Body of pancreas (tissue), 4 donors: Measurements from ENCODE around the gene ARHGAP6. TPM values are rescaled to one million over a fixed set of nuclear protein-coding genes. Genes with fewer than 3 reads are reported as not detected.

ENCODE experiments used
- ATAC-seq: fragments of 150-250 bp; one replicate; pipeline ENCODE4 v1.9.1; 2016
- DNase-seq, 4 donors: peaks; one replicate each; pipeline ENCODE4 v3.0.0-alpha.2; 2019
- H3K27ac ChIP-seq, 4 donors: fragments of 200-600 bp; sonication (generic); 1 replicate in 3 of 4; 2 replicates in 1 of 4; pipeline versions ENCODE4 v1.5.1 to v1.6.1; 2016 to 2019; ENCODE audit warnings: mild to moderate bottlenecking in 1 of 4, mixed read lengths in 1 of 4, moderate library complexity in 1 of 4
- H3K27me3 ChIP-seq, 2 donors: fragments of 200-600 bp; sonication (generic); one replicate each; pipeline ENCODE4 v1.6.0; 2016; ENCODE audit warnings: mild to moderate bottlenecking in 1 of 2
- H3K36me3 ChIP-seq, 2 donors: fragments of 200-600 bp; sonication (generic); replicated peaks in 1 of 2; 2 replicates each; pipeline ENCODE4 v1.5.1; 2016; ENCODE audit warnings: low read depth in 2 of 2; ENCODE audit not compliant: insufficient read depth in 1 of 2
- H3K4me1 ChIP-seq: fragments of 200-600 bp; sonication (generic); one replicate; pipeline ENCODE4 v1.6.0; 2016
- H3K4me3 ChIP-seq, 2 donors: fragments of 200-600 bp; sonication (generic); 1 replicate in 1 of 2; 2 replicates in 1 of 2; pipeline ENCODE4 v1.5.1; 2016 to 2019
- H3K9me3 ChIP-seq, 3 donors: fragments of 200-600 bp; sonication (generic); 1 replicate in 2 of 3; 2 replicates in 1 of 3; pipeline ENCODE4 v1.5.1; 2016
- CTCF ChIP-seq, 7 experiments: fragments of 450-650 bp in 4 of 7; fragments of 200-600 bp in 3 of 7; sonication (generic) in 3 of 7; IDR thresholded peaks; one replicate each; pipeline ENCODE4 v1.5.1; 2016 to 2019; ENCODE audit warnings: antibody characterized with exemption in 7 of 7
- POLR2A ChIP-seq, 3 donors: fragments of 450-650 bp; IDR thresholded peaks; one replicate each; pipeline ENCODE4 v1.6.1; 2016; ENCODE audit warnings: antibody characterized with exemption in 3 of 3, mild to moderate bottlenecking in 2 of 3
- WGBS, 2 donors: methylation state at CpG; one replicate each; pipeline ENCODE4 v1.1.5; 2017; 5-methylcytosine and 5-hydroxymethylcytosine counted together
- intact Hi-C: fragments of 100-400 bp; cut with DNase I; formaldehyde crosslinking; loops from one replicate; pipeline ENCODE4 v1.15.1; 2023
- total RNA-seq, 2 donors: library from RNA; depleted of rRNA; stranded (reverse); fragments of >200 nt; gene quantifications; one replicate each; pipeline ENCODE4 v1.1.0, GENCODE V29; 2016

The ARHGAP6 gene
- total RNA-seq, 2 donors from 2014 or later, result 2.3 to 10.9 TPM

- 50 to 62% methylated on average over 8 of the region's 8 CpGs for WGBS, 2 donors
- H3K27me3 ChIP-seq, result no peaks in the 10 kb centered on the region
- DNase-seq (no peak), ATAC-seq (no peak)
- H3K4me3 ChIP-seq, result no peak overlapping the region
- peaks cover 0 to 7% of the 10 kb centered on the region in 2 donors for H3K36me3 ChIP-seq
- TF ChIP-seq CTCF (IDR thresholded peaks at IDR 0.05) (no peak), POLR2A (IDR thresholded peaks at IDR 0.05) (no peak)
- H3K9me3 ChIP-seq, result no peaks in the 10 kb centered on the region
- no peaks in the 10 kb centered on the region for H3K4me1 ChIP-seq
- intact Hi-C loops, result no loop called here
- H3K27ac ChIP-seq, result no peak overlapping the region
Measured at GRCh38 chrX:11119313-11119943, 546.3 kb downstream of the ARHGAP6 start.

GRCh38 chrX:11117745-11118144, 548.0 kb downstream of the ARHGAP6 start:
- Histone ChIP-seq H3K27ac (no peak overlapping the region), H3K9me3 (no peaks in the 10 kb centered on the region), H3K36me3 (peaks cover 0 to 7% of the 10 kb centered on the region in 2 donors), H3K27me3 (no peaks in the 10 kb centered on the region), H3K4me3 (no peak overlapping the region), H3K4me1 (peaks cover 1% of the 10 kb centered on the region)
- DNase-seq (no peak), ATAC-seq (no peak)
- intact Hi-C loops, result no loop called here
- WGBS, 2 donors, result 89 to 93% methylated on average over 3 of the region's 3 CpGs
- TF ChIP-seq CTCF (IDR thresholded peaks at IDR 0.05) (no peak), POLR2A (IDR thresholded peaks at IDR 0.05) (no peak)

DNA sequence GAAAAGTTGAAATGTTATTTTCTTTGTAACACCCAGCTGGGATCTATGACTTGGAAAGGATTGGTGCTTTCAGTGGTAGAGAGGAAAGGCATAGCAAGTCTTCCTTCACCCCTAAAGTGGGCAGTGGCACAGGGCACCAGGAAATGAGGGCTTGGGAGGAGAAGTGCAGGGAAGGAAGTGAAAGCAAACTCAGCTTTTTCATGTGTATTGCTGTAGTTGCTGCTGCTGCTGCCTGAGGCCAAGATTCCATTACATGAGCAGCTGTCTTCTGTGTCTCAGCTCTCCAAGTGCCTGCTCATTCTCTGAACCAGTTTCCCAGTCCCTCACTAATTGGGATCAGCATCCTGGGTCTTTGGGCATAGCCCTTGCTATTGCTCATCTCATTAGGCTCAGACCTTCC, 552.0 kb downstream of the ARHGAP6 start:
- no peak overlapping the region for H3K27ac ChIP-seq
- H3K27me3 ChIP-seq, result no peaks in the 10 kb centered on the region
- no peaks in the 10 kb centered on the region for H3K9me3 ChIP-seq
- H3K4me1 ChIP-seq, result peaks cover 11% of the 10 kb centered on the region
- no peak for ATAC-seq
- TF ChIP-seq POLR2A (IDR thresholded peaks at IDR 0.05) (no peak), CTCF (IDR thresholded peaks at IDR 0.05) (no peak)
- DNase-seq, result peak in 1 of 4 donors; percentile 4
- H3K4me3 ChIP-seq, result no peak overlapping the region
- H3K36me3 ChIP-seq, result peaks cover 0 to 7% of the 10 kb centered on the region in 2 donors
- intact Hi-C loops, result no loop called here

DNA sequence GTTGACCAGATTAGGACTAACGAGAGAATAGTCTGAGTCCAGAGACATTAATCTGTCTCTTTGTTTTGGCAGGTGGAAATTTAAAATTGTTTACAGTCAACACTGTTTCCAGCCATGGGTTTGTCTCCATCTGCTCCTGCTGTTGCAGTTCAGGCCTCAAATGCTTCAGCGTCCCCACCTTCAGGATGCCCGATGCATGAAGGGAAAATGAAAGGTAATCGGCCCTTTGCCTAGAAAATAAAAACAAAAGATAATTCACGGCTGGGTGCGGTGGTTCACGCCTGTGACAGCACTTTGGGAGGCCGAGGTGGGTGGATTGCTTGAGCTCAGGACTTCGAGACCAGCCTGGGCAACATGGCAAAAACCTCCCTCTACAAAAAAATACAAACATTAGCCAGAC, 553.8 kb downstream of the ARHGAP6 start:
- no peak for TF ChIP-seq CTCF (IDR thresholded peaks at IDR 0.05)
- TF ChIP-seq POLR2A (IDR thresholded peaks at IDR 0.05), result no peak
- 6 to 28% methylated on average over 4 to 9 of the region's 9 CpGs for WGBS, 2 donors
- DNase-seq, result no peak
- no peaks in the 10 kb centered on the region for H3K27me3 ChIP-seq
- peak overlapping the region; percentile 41 to 48 for H3K4me3 ChIP-seq
- H3K36me3 ChIP-seq, result peaks cover 0 to 2% of the 10 kb centered on the region in 2 donors
- H3K4me1 ChIP-seq, result peaks cover 11% of the 10 kb centered on the region
- peak overlapping the region in 3 of 4 donors; percentile 63 to 83 (median 82) for H3K27ac ChIP-seq
- ATAC-seq, result no peak
- intact Hi-C loops, result no loop called here
- no peaks in the 10 kb centered on the region for H3K9me3 ChIP-seq
